DLD1 (cell line): ENCODE results near the gene DCLRE1B.

Source experiments
- in situ Hi-C: cut with HindIII; loops from 2 replicates; pipeline ENCODE4 v1.10.0; 2017; ENCODE audit warnings: low sequenced_read_pairs

The DCLRE1B gene

DNA sequence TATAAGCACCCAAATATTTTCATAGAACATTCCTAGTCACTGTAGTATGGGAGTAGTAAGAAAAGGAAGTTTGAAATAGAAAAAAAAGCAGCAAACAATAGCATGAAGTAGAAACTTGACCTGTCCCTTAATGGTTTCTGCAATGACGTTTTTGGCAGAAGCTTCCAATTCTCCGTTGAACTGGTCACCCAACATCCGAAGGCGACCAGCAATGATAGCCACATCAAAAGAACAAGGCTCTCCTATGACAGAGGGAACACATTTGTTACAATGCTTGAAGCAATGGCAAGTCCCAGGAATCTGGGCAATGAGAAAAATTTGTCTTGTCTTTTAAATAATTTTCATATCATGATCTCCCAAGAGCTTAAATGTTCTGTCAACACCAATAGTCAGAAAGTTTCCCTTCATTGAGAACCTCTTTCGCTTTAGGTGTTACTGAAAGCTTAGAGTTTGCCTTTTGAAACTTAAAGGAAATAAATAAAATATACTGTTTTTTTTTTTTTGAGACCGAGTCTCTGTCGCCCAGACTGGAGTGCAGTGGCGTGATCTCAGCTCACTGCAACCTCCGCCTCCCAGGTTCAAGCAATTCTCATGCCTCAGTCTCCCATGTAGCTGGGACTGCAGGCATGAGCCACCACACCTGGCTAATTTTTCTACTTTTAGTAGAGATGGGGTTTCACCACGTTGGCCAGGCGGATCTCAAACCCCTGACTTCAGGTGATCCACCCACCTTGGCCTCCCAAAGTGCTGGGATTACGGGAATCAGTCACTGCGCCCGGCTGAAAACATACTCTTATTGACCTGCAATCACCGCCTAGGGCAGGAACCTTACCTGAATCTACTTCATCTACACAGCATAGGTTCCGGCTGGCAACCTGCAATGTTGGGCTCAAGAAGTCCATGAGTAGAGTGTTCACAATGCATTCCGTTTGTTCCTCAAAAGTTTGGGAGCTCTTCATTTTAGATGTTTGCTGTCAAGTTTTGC is 18.4 kb upstream of the DCLRE1B start:
- in situ Hi-C loops = loop anchor here (5.0 kb wide), 1 partner anchor 46 kb away; no protein-coding TSS in a partner anchor

GRCh38 chr1:113887402-113888175 is 17.5 kb upstream of the DCLRE1B start, which contains the start of gene BCL2L15:
BCL2L15 (minus strand) TSS chr1:113887581; CDS start chr1:113887375, 206 bp downstream.
- in situ Hi-C loops = loop anchor here (5.0 kb wide), 1 partner anchor 45 kb away; no protein-coding TSS in a partner anchor

GRCh38 chr1:113890816-113891215 is 14.3 kb upstream of the DCLRE1B start:
- in situ Hi-C loops = no loop called here

DNA sequence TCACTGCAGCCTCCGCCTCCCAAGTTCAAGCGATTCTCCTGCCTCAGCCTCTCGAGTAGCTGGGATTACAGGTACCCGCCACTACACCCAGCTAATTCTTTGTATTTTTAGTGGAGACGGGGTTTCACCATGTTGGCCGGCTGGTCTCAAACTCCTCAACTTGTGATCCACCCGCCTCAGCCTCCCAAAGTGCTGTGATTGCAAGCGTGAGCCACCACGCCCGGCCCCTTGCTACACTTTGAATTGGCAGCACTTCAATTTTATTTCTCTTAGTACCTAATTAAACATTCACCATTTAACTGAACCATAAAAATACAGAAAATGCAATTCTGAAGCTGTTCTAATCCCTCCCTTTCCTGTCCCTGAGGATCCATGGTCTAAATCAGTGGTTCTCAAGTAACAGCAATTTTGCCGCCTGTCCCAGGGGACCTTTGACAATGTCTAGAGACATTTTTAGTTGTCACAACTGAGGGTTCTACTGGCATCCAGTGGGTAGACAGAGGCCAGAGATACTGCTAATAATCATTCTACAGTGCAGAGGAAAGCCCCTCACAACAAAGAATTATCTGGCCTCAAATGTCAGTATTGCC is 13.4 kb upstream of the DCLRE1B start:
- in situ Hi-C loops = no loop called here

GRCh38 chr1:113893267-113893666 is 11.9 kb upstream of the DCLRE1B start:
- in situ Hi-C loops = no loop called here

DNA sequence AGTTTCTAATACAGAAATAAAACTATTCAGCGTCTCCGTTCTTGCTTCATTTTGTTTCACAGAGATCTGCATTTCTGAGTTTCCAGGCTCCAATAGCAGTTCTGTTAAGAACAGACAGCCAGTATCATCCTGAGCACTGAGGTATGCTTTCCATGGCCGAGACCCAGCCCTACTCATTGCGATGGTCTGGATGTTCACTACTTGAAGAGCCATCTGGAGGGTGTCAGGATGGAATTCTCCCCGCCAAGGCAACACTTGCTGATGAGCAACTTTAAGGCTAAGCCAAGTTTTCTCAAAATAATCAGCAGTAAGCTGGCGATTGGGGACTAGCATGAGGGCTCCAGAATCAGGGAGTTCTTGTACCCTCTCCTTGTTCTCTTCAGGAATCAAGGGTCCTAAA is 10.0 kb upstream of the DCLRE1B start:
- in situ Hi-C loops = no loop called here

DNA sequence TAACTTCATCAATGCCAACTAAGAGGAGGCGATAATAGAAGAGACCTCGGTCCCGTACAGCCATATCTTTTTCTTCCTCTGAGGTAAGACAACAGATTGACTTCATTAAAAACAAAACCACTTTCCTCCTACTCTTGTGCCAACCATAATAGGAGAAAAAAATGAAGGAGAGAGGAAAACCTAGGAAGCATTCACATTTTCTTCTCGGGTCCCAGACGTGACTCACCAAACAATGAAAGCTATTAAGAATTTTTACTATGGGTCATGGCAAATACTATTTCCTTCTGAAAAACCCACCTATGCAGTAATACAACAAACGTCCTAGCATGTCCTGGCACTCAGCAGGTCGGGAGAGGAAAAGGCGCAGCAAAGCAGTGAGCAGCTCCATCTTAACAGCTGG is 9.2 kb upstream of the DCLRE1B start:
- in situ Hi-C loops = no loop called here

DNA sequence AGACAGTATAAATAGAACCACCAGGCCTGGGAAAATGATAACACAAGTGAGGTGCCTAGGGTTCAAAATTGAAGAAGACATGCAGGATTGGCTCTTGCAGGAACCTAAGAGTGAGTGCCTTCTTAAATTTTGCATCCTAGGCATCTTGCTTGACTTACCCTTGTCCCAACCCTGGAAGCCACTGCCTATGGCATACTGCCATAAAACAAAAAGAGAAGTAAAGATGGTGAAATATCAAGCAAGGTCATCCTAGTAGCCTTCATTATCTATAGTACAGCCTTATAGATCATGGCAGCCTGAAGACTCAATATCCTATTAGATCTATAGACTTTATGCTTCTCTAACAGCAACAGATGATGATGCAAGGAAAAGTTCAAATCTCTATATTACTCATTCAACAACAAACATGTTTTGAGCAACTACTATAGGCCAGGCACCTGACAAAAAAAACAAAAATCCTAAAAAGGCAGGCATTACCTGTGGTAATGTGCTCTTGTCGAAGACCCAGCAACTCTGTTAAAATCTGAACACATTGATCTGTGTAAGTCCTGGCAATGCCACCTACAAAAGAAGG is 6.8 kb upstream of the DCLRE1B start:
- in situ Hi-C loops = no loop called here

DNA sequence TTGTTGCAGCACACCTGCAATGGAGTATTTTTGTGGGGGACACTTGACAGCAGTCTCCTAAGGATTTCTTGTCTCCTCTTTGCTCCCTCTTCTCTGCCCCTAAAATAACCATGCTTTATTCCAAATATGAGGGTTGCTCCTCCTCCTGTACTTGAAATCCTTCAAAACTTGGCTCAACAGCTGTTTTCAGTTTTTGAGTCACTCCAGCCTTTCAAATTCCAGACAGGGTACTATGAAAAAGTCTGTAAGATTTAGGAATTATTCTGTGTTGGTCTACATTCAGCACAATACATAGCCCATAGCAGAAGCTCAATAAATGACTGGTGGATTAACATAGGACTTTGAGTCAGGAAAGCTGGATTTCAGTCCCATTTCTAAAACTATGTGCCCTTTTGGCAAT is 6.0 kb upstream of the DCLRE1B start:
- in situ Hi-C loops = no loop called here

- in situ Hi-C loops = loop anchor here (25.0 kb wide), 1 partner anchor 111 kb away; no protein-coding TSS in a partner anchor
Measured at GRCh38 chr1:113901191-113901590, 3.9 kb upstream of the DCLRE1B start.

- in situ Hi-C loops = loop anchor here (25.0 kb wide), 1 partner anchor 109 kb away; no protein-coding TSS in a partner anchor
Measured at GRCh38 chr1:113903501-113904292, 1.4 kb upstream of the DCLRE1B start.

GRCh38 chr1:113904293-113904673 is 843 bp upstream of the DCLRE1B start:
- in situ Hi-C loops = loop anchor here (25.0 kb wide), 1 partner anchor 108 kb away; no protein-coding TSS in a partner anchor

- in situ Hi-C loops = loop anchor here (25.0 kb wide), 1 partner anchor 107 kb away; no protein-coding TSS in a partner anchor
Measured at GRCh38 chr1:113905435-113905861, 322 bp downstream of the DCLRE1B start.

- in situ Hi-C loops = loop anchor here (25.0 kb wide), 1 partner anchor 100 kb away; no protein-coding TSS in a partner anchor
Measured at GRCh38 chr1:113912594-113913311, 7.6 kb downstream of the DCLRE1B start.

DNA sequence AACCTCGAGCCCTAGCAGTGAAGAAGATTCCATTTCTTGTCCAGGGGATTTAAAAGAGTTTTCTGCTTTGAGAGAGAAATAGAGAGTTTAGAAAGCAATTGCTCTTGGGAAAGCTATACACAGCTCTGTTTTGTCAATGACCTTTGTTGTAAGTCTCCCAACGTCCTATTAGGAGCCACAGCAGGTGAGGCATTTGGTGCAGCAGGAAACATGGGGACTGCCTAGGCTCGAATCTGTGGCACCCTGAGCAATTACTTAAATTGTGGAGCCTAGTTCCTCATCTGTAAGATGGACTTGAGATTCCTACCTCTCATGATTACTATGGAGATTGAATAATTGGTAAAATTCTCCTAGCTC is 8.2 kb downstream of the DCLRE1B start:
- in situ Hi-C loops = loop anchor here (25.0 kb wide), 1 partner anchor 99 kb away; no protein-coding TSS in a partner anchor

GRCh38 chr1:113913887-113914664 is 8.9 kb downstream of the DCLRE1B start:
- in situ Hi-C loops = loop anchor here (25.0 kb wide), 1 partner anchor 98 kb away; no protein-coding TSS in a partner anchor

DNA sequence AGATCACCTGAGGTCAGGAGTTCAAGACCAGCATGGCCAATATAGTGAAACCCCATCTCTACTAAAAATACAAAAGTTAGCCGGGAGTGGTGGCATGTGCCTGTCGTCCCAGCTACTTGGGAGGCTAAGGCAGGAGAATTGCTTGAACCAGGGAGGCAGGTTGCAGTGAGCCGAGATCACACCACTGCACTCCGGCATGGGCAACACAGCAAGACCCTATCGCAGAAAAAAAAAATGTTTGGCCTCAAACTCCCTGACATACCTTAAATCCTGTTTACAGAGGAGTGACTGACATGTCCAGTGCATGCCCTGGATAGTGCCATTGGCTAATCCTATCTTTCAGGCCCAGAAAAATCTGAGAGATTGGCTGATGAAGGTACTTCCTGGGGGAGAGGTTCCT is 11.8 kb downstream of the DCLRE1B start:
- in situ Hi-C loops = loop anchor here (25.0 kb wide), 1 partner anchor 95 kb away; no protein-coding TSS in a partner anchor
